GM12892 (cell line): Measurements from ENCODE around the gene ZNF799.
A peak's percentile ranks its signal among the peaks of the same experiment; 100 is the strongest.

ENCODE experiments used
- POLR2A ChIP-seq: IDR thresholded peaks from 2 replicates; pipeline ENCODE4 v1.6.1; 2011; ENCODE audit warnings: low read depth, low read length, control low read depth
- POLR2AphosphoS5 ChIP-seq: IDR thresholded peaks from 2 replicates; pipeline ENCODE4 v1.6.1; 2011; ENCODE audit warnings: low read depth, low read length, control low read depth
- TAF1 ChIP-seq: IDR thresholded peaks from 2 replicates; pipeline ENCODE4 v1.6.1; 2011; ENCODE audit warnings: low read depth, mild to moderate bottlenecking, control low read depth, low read length, borderline replicate concordance

DNA sequence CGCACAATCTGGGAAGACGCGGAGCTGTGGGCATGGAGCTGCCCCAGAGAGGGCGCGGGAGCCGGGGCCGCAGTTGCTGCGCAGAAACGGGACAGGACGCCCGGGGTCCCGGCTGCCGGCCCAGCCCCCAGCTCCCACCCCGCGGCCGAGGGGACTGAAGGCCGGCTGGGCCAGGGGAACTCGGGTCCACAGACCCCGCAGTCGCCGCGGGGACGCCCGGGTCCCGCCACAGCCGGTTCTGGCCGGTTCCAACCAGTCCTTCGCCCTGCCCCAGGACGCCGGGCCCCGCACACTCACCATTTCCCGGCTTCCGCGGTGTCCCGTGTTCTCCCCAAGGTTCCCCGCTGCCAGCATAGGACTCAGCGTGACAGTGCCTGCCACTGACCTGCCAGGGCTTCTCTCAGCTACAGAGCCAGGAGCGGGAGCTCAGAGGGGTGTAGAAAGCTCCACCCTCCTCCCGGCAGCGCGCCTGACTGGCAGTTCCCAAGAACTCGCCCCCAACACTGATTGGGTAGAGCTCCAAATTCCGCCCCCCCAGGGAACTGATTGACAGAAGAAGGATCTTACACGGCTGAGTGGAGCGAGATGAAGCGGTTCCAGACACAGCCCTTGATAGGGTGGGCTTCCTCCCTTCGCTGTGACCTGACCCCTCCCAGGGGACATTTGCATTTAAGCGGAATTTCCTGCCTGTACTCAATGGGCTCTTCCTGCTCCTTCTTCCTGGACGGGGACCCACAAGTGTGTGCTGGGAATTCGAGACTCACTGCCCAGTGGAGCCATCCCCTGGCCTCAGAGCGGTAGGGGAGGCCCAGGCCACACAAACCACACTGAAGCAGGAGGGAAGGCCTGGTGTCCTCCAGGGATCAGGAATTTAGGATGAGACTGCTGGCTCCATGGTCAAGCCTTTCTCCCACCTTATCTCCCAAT is 35.6 kb downstream of the ZNF799 start, which contains the start of gene ZNF442:
- peak; percentile 54; the same call in 1 of the 2 replicates for TF ChIP-seq TAF1
- peak; percentile 71 for TF ChIP-seq POLR2AphosphoS5
- TF ChIP-seq POLR2A: peak; percentile 83
